ENCODE results near the gene TIAM2. TPM values are rescaled to one million over a fixed set of nuclear protein-coding genes. Genes with fewer than 3 reads are reported as not detected.

Gene TIAM2
- polyA plus RNA-seq, 1 experiment, result 12.6 TPM

DNA sequence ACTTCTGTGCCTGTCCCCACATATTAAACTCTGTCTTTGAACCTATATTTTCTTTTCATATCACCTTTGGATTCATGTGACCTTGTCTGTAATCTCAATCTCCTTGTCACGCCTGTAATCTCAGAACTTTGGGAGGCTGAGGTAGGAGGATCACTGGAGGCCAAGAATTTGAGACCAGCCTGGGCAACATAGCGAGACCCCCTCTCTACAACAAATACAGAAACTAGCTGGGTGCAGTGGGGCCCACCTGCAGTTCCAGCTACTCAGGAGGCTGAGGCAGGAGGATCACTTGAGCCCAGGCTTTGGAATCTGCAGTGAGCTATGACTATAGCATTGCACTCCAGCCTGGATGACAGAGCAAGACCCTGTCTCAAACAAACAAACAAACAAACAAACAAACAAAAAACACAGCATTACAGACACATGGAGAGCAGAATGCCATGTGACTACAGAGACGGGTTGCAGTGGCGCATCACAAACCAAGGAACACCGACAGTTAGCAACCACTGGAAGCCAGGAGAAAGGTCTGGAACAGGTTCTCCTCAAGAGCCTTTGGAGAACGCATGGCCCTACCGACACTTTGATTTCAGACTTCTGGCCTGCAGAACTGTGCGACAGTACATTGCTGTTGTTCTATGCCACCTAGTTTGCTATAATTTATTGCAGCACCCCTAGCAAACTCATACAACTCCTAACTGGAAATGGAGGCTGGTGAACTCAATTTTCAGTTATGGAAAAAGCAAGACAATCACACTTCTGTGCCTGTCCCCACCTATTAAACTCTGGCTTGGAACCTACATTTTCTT is 14.6 kb upstream of the TIAM2 start:
- Histone ChIP-seq H3K4me3 (ENCODE audit: low read depth, low read length) (no peak overlapping the region), H3K9me3 (ENCODE audit: control insufficient read depth, insufficient read depth, low read length) (no peaks in the 10 kb centered on the region), H3K27me3 (ENCODE audit: control insufficient read depth, insufficient read depth, low read length) (no peaks in the 10 kb centered on the region), H3K27ac (ENCODE audit: low read depth, low read length) (no peak overlapping the region)
- TF ChIP-seq, protein P1, sequence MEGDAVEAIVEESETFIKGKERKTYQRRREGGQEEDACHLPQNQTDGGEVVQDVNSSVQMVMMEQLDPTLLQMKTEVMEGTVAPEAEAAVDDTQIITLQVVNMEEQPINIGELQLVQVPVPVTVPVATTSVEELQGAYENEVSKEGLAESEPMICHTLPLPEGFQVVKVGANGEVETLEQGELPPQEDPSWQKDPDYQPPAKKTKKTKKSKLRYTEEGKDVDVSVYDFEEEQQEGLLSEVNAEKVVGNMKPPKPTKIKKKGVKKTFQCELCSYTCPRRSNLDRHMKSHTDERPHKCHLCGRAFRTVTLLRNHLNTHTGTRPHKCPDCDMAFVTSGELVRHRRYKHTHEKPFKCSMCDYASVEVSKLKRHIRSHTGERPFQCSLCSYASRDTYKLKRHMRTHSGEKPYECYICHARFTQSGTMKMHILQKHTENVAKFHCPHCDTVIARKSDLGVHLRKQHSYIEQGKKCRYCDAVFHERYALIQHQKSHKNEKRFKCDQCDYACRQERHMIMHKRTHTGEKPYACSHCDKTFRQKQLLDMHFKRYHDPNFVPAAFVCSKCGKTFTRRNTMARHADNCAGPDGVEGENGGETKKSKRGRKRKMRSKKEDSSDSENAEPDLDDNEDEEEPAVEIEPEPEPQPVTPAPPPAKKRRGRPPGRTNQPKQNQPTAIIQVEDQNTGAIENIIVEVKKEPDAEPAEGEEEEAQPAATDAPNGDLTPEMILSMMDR (IDR thresholded peaks at IDR 0.05; ENCODE audit: low read depth, low read length), result no peak
- no peak for DNase-seq (ENCODE audit: low read depth, low spot score)
- ChIA-PET POLR2A (no interaction called here), CTCF (no interaction called here)

- ChIA-PET CTCF (interaction anchor here (0.6 to 1.2 kb wide), 2 partner anchors 51 to 113 kb away, joined by 3 read pairs; no protein-coding TSS in a partner anchor), POLR2A (no interaction called here)
- H3K27me3 ChIP-seq (ENCODE audit: control insufficient read depth, insufficient read depth, low read length), result no peaks in the 10 kb centered on the region
- H3K9me3 ChIP-seq (ENCODE audit: control insufficient read depth, insufficient read depth, low read length), result no peaks in the 10 kb centered on the region
- no peak for DNase-seq (ENCODE audit: low read depth, low spot score)
- H3K4me3 ChIP-seq (ENCODE audit: low read depth, low read length), result no peak overlapping the region
- TF ChIP-seq, protein P1 (IDR thresholded peaks at IDR 0.05; ENCODE audit: low read depth, low read length), result no peak
- no peak overlapping the region for H3K27ac ChIP-seq (ENCODE audit: low read depth, low read length)
Measured at GRCh38 chr6:154981079-154981870, 13.8 kb upstream of the TIAM2 start.

GRCh38 chr6:154984146-154984545 is 11.0 kb upstream of the TIAM2 start:
- H3K9me3 ChIP-seq (ENCODE audit: control insufficient read depth, insufficient read depth, low read length), result no peaks in the 10 kb centered on the region
- H3K27ac ChIP-seq (ENCODE audit: low read depth, low read length), result no peak overlapping the region
- no peaks in the 10 kb centered on the region for H3K27me3 ChIP-seq (ENCODE audit: control insufficient read depth, insufficient read depth, low read length)
- TF ChIP-seq, protein P1 (IDR thresholded peaks at IDR 0.05; ENCODE audit: low read depth, low read length), result no peak
- CTCF ChIA-PET, result interaction anchor here (0.5 kb wide), 1 partner anchor 115 kb away, joined by 3 read pairs; no protein-coding TSS in a partner anchor
- H3K4me3 ChIP-seq (ENCODE audit: low read depth, low read length), result no peak overlapping the region
- DNase-seq (ENCODE audit: low read depth, low spot score), result no peak
- POLR2A ChIA-PET, result interaction anchor here (0.6 kb wide), 1 partner anchor 38 kb away, joined by 3 read pairs; no protein-coding TSS in a partner anchor

DNA sequence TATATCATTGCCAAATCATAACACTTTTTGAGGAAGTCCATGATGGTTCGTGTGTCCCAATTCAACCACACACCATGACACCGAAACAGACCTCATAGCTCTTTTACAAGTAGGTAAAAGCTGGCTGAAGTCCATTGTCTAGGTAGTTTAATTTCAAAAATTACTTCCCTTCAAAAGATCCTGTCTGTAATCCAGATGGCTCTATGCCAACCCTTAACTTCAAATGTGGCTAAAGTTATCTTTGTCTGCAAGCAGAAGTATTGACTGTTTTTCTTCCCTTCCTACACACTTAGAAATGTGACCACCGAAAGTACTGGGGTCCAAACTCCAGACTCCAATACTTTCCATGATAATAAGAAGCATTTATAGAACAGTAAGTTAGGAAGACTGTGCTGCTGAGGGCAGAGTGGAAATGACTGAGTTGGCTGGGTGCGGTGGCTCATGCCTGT is 8.3 kb upstream of the TIAM2 start:
- Histone ChIP-seq H3K4me3 (ENCODE audit: low read depth, low read length) (no peak overlapping the region), H3K27ac (ENCODE audit: low read depth, low read length) (no peak overlapping the region), H3K27me3 (ENCODE audit: control insufficient read depth, insufficient read depth, low read length) (no peaks in the 10 kb centered on the region), H3K9me3 (ENCODE audit: control insufficient read depth, insufficient read depth, low read length) (no peaks in the 10 kb centered on the region)
- TF ChIP-seq, protein P1 (IDR thresholded peaks at IDR 0.05; ENCODE audit: low read depth, low read length), result no peak
- no peak for DNase-seq (ENCODE audit: low read depth, low spot score)
- CTCF ChIA-PET, result interaction anchor here (1.5 kb wide), 1 partner anchor 58 kb away, joined by 3 read pairs; no protein-coding TSS in a partner anchor
- POLR2A ChIA-PET, result no interaction called here
